Lung (tissue), 12 donors: ENCODE data around the gene SHB. TPM values are rescaled to one million over a fixed set of nuclear protein-coding genes. Genes with fewer than 3 reads are reported as not detected.

Source experiments
- ATAC-seq: fragments of 200-7000 bp; cut with Tn5 transposase; one replicate; pipeline ENCODE4 v1.9.1; 2020; ENCODE audit warnings: moderate number of reproducible peaks; ENCODE audit not compliant: insufficient read depth, low FRiP score
- DNase-seq, 3 donors: peaks; one replicate each; pipeline ENCODE4 v3.0.0-alpha.2; 2013 to 2017
- H3K27ac ChIP-seq, 2 donors: one replicate each; pipeline ENCODE4 v1.5.1; 2013; ENCODE audit warnings: mild to moderate bottlenecking in 2 of 2, moderate library complexity in 2 of 2, control low read depth in 1 of 2, inconsistent platforms in 1 of 2, low read depth in 1 of 2, low read length in 1 of 2
- H3K27me3 ChIP-seq, 3 donors: one replicate each; pipeline ENCODE4 v1.5.1; 2013; ENCODE audit warnings: low read length in 2 of 3; ENCODE audit not compliant: control insufficient read depth in 3 of 3, insufficient read depth in 3 of 3
- H3K36me3 ChIP-seq, 4 donors: one replicate each; pipeline ENCODE4 v1.5.1; 2013; ENCODE audit warnings: low read length in 4 of 4, mild to moderate bottlenecking in 1 of 4, moderate library complexity in 1 of 4; ENCODE audit not compliant: control insufficient read depth in 4 of 4, insufficient read depth in 4 of 4
- H3K4me1 ChIP-seq, 5 donors: one replicate each; pipeline ENCODE4 v1.5.1; 2013; ENCODE audit warnings: low read length in 5 of 5, mild to moderate bottlenecking in 2 of 5, moderate library complexity in 1 of 5; ENCODE audit not compliant: control insufficient read depth in 5 of 5, insufficient read depth in 5 of 5
- H3K4me3 ChIP-seq: one replicate; pipeline ENCODE4 v1.5.1; 2013; ENCODE audit warnings: mild to moderate bottlenecking, control low read depth, moderate library complexity
- H3K9ac ChIP-seq, 2 donors: one replicate each; pipeline ENCODE4 v1.5.1; 2013; ENCODE audit warnings: low read length in 2 of 2, control low read depth in 1 of 2; ENCODE audit not compliant: insufficient read depth in 1 of 2
- H3K9me3 ChIP-seq, 4 donors: one replicate each; pipeline ENCODE4 v1.5.1; 2013; ENCODE audit warnings: low read length in 3 of 4, mild to moderate bottlenecking in 1 of 4, moderate library complexity in 1 of 4; ENCODE audit not compliant: control insufficient read depth in 4 of 4, insufficient read depth in 3 of 4
- WGBS, 2 donors: extraction: QIAGEN DNeasy Blood & Tissue Kit; methylation state at CpG; one replicate each; pipeline ENCODE4 v1.1.7; 2013; 5-methylcytosine and 5-hydroxymethylcytosine counted together
- polyA plus RNA-seq, 2 donors: library from polyadenylated mRNA; stranded (reverse); fragments of 200-250 nt; gene quantifications; one replicate each; pipeline ENCODE4 v1.2.1, GENCODE V29; 2013
- total RNA-seq, 2 donors: library from RNA; depleted of rRNA in 1 of 2; stranded (reverse); fragments of >200 nt in 1 of 2; gene quantifications; one replicate each; pipeline ENCODE4 v1.2.1, GENCODE V29; 2014 to 2021
- TF ChIP-seq, protein P1 (sequence below): IDR thresholded peaks from 2 replicates; pipeline ENCODE4 v1.5.1; 2012; ENCODE audit warnings: mild to moderate bottlenecking; ENCODE audit errors: control extremely low read depth, extremely low read depth
- donor health status: control.
- donor health status: control.
- donor health status: Bipolar disorder and iron deficiency.
- donor health status: healthy.
- donor health status: DM: yes; HTN: yes; CAD: no.

The SHB gene
- total and polyA plus RNA-seq, 4 donors = 10.8 to 32.3 (median 14.4) TPM

DNA sequence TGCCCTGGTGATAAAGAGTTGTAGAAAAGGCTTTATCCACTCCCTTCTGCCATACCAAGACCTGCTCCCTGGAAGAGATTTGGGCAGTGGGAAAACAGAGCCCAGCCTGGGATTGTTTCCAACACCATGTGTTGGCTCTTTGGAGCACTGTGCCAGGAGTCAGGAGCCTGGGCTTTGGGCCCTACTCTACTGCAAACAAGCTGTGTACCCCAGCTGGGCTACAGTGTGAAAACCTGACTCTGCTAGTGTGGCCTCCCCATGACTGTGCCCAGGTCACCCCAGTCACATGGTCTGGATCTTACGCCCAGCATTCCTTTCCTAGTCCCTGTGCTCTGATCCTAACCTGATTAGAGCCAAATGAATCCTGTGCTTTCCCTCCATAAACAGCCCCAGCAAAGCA lies 39.3 kb upstream of the SHB start:
- TF ChIP-seq, protein P1, sequence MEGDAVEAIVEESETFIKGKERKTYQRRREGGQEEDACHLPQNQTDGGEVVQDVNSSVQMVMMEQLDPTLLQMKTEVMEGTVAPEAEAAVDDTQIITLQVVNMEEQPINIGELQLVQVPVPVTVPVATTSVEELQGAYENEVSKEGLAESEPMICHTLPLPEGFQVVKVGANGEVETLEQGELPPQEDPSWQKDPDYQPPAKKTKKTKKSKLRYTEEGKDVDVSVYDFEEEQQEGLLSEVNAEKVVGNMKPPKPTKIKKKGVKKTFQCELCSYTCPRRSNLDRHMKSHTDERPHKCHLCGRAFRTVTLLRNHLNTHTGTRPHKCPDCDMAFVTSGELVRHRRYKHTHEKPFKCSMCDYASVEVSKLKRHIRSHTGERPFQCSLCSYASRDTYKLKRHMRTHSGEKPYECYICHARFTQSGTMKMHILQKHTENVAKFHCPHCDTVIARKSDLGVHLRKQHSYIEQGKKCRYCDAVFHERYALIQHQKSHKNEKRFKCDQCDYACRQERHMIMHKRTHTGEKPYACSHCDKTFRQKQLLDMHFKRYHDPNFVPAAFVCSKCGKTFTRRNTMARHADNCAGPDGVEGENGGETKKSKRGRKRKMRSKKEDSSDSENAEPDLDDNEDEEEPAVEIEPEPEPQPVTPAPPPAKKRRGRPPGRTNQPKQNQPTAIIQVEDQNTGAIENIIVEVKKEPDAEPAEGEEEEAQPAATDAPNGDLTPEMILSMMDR = no peak
- 91 to 95% methylated on average over 1 of the region's 1 CpG for WGBS, 2 donors

DNA sequence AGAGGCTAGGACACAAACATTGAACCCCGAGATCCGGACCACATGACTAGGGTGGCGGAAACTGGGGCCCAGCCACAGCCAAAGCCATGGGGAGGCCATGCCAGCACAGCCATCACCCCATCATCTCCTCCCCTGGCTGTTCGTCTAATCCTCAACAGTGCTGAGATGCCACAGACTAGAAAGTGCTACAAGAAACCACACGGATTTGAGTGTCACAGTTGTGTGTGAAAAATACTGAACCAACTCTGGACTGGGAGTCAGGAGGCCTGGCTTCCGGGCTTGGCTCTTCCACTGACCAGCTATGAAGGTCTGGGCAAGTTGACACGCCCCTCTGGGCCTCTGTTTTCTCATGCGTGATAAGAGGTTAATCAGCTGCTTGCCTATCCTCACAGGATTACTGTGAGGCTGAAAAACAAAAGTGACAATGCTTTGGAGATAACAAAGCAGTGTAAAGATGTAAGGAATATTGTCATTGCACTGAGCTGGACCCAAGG lies 38.8 kb upstream of the SHB start:
- Histone ChIP-seq H3K4me1 (peaks cover 0 to 3% (median 0%) of the 10 kb centered on the region in 5 donors), H3K9me3 (no peaks in the 10 kb centered on the region), H3K9ac (no peak overlapping the region), H3K27me3 (no peaks in the 10 kb centered on the region), H3K36me3 (no peaks in the 10 kb centered on the region), H3K4me3 (no peak overlapping the region), H3K27ac (no peak overlapping the region)
- WGBS, 2 donors = 92 to 93% methylated on average over 8 of the region's 8 CpGs
- TF ChIP-seq, protein P1 = no peak
- DNase-seq (no peak), ATAC-seq (no peak)

More for the DNA sequence above, 39.3 kb upstream of the SHB start:
- DNase-seq (no peak), ATAC-seq (no peak)
- Histone ChIP-seq H3K9ac (no peak overlapping the region), H3K27ac (no peak overlapping the region), H3K9me3 (no peaks in the 10 kb centered on the region), H3K4me1 (peaks cover 0 to 3% (median 0%) of the 10 kb centered on the region in 5 donors), H3K27me3 (no peaks in the 10 kb centered on the region), H3K36me3 (no peaks in the 10 kb centered on the region), H3K4me3 (no peak overlapping the region)

DNA sequence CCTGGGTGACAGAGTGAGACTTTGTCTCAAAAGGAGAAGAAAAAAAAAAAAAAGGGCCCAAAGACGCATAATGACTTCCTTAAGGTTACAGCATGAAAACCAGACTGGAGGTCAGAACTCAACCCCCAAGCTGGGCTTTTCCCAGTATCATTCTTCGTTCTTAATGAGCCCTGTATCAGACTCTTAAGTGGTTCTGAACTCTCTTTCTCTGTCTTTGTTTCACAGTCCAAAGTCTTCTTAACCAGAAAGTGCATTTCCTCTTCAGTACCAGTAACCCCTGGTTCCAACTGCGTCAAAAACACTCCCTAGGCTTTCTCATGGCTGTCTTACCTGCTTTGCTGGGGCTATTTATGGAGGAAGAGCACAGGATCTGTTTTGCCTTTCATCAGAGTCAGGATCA lies 38.4 kb upstream of the SHB start:
- no peak overlapping the region for H3K27ac ChIP-seq
- WGBS, 2 donors = 90 to 93% methylated on average over 3 of the region's 3 CpGs
- no peak for ATAC-seq

More for the DNA sequence above, 38.4 kb upstream of the SHB start:
- no peaks in the 10 kb centered on the region for H3K9me3 ChIP-seq
- H3K4me3 ChIP-seq = no peak overlapping the region
- no peak for DNase-seq
- H3K27me3 ChIP-seq = no peaks in the 10 kb centered on the region
- H3K4me1 ChIP-seq = peaks cover 0 to 3% (median 0%) of the 10 kb centered on the region in 5 donors
- no peaks in the 10 kb centered on the region for H3K36me3 ChIP-seq
- H3K9ac ChIP-seq = no peak overlapping the region
- TF ChIP-seq, protein P1 = no peak
